Memory B cell (primary cell): ENCODE results near the gene NIPSNAP3A.
"Not testable (repeated sequence)": the region's sequence is repeated elsewhere in the genome, so short reads cannot be mapped to it uniquely, and the experiment has no call there.

Experiments used
- ATAC-seq: fragments of 150-1000 bp; cut with Tn5 transposase; 2 replicates; pipeline ENCODE4 v1.10.0; 2021; ENCODE audit warnings: low read depth, mild to moderate bottlenecking, moderate library complexity
- DNase-seq, 2 donors: peaks; one replicate each; pipeline ENCODE4 v3.0.0; 2022; ENCODE audit warnings: low spot score in 2 of 2
- H3K27ac Mint-ChIP-seq: one replicate; pipeline ENCODE4 v1.8.0; 2022; ENCODE audit warnings: mild to moderate bottlenecking, moderate library complexity, mixed read lengths
- H3K27me3 Mint-ChIP-seq: one replicate; pipeline ENCODE4 v1.8.0; 2022; ENCODE audit warnings: mixed read lengths
- H3K36me3 Mint-ChIP-seq: one replicate; pipeline ENCODE4 v1.8.0; 2022; ENCODE audit warnings: mild to moderate bottlenecking, mixed read lengths
- H3K4me1 Mint-ChIP-seq: one replicate; pipeline ENCODE4 v1.8.0; 2022; ENCODE audit warnings: mixed read lengths
- H3K4me3 Mint-ChIP-seq: one replicate; pipeline ENCODE4 v1.8.0; 2022; ENCODE audit warnings: mild to moderate bottlenecking, moderate library complexity, mixed read lengths
- H3K9me3 Mint-ChIP-seq: one replicate; pipeline ENCODE4 v1.8.0; 2022; ENCODE audit warnings: mixed read lengths

Gene NIPSNAP3A

DNA sequence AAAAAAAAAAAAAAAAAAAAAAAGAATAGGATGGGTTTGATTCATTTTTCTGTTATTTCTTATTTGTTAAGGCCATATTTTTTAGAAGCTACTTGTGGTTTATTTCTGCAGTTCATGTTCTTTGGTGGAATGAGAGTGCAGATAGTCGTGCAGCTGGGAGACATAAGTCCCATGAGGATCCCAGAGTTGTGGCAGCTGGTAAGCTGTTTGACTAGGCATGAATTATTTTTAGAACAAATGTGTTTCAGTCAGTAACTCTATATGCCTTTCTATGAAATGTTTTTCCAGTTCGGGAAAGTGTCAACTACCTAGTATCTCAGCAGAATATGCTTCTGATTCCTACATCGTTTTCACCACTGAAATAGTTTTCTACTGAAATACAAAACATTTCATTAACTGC lies 11.5 kb downstream of the NIPSNAP3A start:
- H3K27ac Mint-ChIP-seq: peak overlapping the region; percentile 65
- H3K9me3 Mint-ChIP-seq: no peaks in the 10 kb centered on the region
- peaks cover 2% of the 10 kb centered on the region for H3K36me3 Mint-ChIP-seq
- DNase-seq (no peak), ATAC-seq (no peak)
- H3K4me1 Mint-ChIP-seq: peaks cover 8% of the 10 kb centered on the region
- no peak overlapping the region for H3K4me3 Mint-ChIP-seq
- H3K27me3 Mint-ChIP-seq: no peaks in the 10 kb centered on the region

GRCh38 chr9:104765138-104765537 lies 17.7 kb downstream of the NIPSNAP3A start:
- H3K4me3 Mint-ChIP-seq: peak overlapping the region; percentile 98
- ATAC-seq (peak; percentile 49), DNase-seq (no peak)
- H3K36me3 Mint-ChIP-seq: peaks cover 1% of the 10 kb centered on the region
- H3K4me1 Mint-ChIP-seq: peaks cover 25% of the 10 kb centered on the region
- peak overlapping the region; percentile 97 for H3K27ac Mint-ChIP-seq
- no peaks in the 10 kb centered on the region for H3K27me3 Mint-ChIP-seq
- H3K9me3 Mint-ChIP-seq: no peaks in the 10 kb centered on the region

DNA sequence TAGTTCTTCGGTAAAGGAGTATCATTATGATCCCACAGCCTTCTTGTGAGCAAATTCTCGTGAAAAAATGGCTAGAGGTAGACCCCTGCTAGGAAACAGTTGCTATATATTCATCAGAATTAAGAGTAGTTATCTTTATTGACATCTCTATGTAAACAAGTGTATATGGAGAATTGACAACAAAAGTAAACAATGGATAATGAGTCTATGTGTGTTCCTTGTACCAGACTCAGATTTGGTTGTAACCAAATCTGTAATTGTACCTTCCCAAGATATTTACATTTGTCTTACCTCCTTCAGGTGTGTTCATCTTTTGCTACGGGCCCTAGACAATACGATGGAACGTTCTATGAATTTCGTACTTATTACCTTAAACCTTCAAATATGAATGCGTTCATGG lies 18.5 kb downstream of the NIPSNAP3A start:
- H3K27me3 Mint-ChIP-seq: no peaks in the 10 kb centered on the region
- peak overlapping the region; percentile 97 for H3K27ac Mint-ChIP-seq
- peaks cover 1% of the 10 kb centered on the region for H3K36me3 Mint-ChIP-seq
- H3K4me3 Mint-ChIP-seq: peak overlapping the region; percentile 8
- ATAC-seq: no peak
- H3K9me3 Mint-ChIP-seq: no peaks in the 10 kb centered on the region
- DNase-seq: no peak
- peaks cover 25% of the 10 kb centered on the region for H3K4me1 Mint-ChIP-seq

DNA sequence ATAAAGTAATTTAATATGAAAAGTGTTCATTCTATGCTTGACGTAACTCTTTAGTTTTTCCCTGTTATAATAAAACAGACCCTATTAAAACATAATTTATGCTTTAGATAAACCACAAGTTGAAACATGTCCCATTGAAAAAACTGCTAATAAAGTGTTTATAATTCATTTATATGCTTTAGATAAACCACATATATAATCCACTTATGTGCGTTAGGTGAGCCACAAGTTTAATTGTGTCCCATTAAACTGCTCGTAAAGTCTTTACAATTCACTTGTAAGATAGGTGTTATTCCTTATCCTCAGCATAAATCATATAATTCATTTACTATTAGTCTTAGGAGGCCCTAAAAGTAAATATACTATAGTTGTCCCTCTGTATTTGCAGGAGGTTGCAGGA lies 20.0 kb downstream of the NIPSNAP3A start:
- DNase-seq (no peak), ATAC-seq (no peak)
- Mint-ChIP-seq H3K36me3 (peaks cover 9% of the 10 kb centered on the region), H3K4me3 (no peak overlapping the region), H3K4me1 (peaks cover 25% of the 10 kb centered on the region), H3K9me3 (no peaks in the 10 kb centered on the region), H3K27ac (no peak overlapping the region), H3K27me3 (no peaks in the 10 kb centered on the region)

DNA sequence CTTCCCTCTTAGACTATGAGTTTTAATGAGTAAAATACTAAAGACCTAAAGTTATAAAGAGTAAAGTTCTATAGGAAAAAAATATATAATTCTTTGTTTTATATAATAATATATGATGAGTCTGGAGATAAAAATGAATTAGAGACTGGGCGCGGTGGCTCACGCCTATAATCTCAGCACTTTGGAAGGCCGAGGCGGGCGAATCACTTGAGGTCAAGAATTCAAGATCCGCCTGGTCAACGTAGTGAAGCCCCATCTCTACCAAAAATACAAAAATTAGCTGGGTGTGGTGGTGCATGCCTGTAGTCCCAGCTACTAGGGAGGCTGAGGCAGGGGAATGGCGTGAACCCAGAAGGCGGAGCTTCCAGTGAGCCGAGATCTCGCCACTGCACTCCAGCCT lies 21.5 kb downstream of the NIPSNAP3A start:
- H3K4me1 Mint-ChIP-seq: peaks cover 23% of the 10 kb centered on the region
- H3K4me3 Mint-ChIP-seq, H3K27me3 Mint-ChIP-seq, ATAC-seq, H3K9me3 Mint-ChIP-seq, H3K36me3 Mint-ChIP-seq, DNase-seq: not testable (repeated sequence)
- H3K27ac Mint-ChIP-seq: peak overlapping the region; percentile 85

GRCh38 chr9:104769655-104770054 lies 22.2 kb downstream of the NIPSNAP3A start:
- ATAC-seq: peak; percentile 47
- H3K4me3 Mint-ChIP-seq: peak overlapping the region; percentile 53
- no peaks in the 10 kb centered on the region for H3K9me3 Mint-ChIP-seq
- H3K27ac Mint-ChIP-seq: peak overlapping the region; percentile 85
- no peak for DNase-seq
- peaks cover 9% of the 10 kb centered on the region for H3K36me3 Mint-ChIP-seq
- no peaks in the 10 kb centered on the region for H3K27me3 Mint-ChIP-seq
- peaks cover 23% of the 10 kb centered on the region for H3K4me1 Mint-ChIP-seq

GRCh38 chr9:104772714-104773510 lies 25.4 kb downstream of the NIPSNAP3A start:
- DNase-seq (no peak), ATAC-seq (no peak)
- Mint-ChIP-seq H3K27ac (peak overlapping the region; percentile 75), H3K9me3 (no peaks in the 10 kb centered on the region), H3K4me1 (peaks cover 15% of the 10 kb centered on the region), H3K27me3 (no peaks in the 10 kb centered on the region), H3K4me3 (peak overlapping the region; percentile 51), H3K36me3 (peaks cover 10% of the 10 kb centered on the region)

GRCh38 chr9:104774132-104774531 lies 26.6 kb downstream of the NIPSNAP3A start:
- ATAC-seq: no peak
- Mint-ChIP-seq H3K4me1 (peaks cover 19% of the 10 kb centered on the region), H3K9me3 (no peaks in the 10 kb centered on the region), H3K27ac (no peak overlapping the region), H3K4me3 (peak overlapping the region; percentile 35), H3K36me3 (peaks cover 13% of the 10 kb centered on the region), H3K27me3 (no peaks in the 10 kb centered on the region)
- DNase-seq: no peak

DNA sequence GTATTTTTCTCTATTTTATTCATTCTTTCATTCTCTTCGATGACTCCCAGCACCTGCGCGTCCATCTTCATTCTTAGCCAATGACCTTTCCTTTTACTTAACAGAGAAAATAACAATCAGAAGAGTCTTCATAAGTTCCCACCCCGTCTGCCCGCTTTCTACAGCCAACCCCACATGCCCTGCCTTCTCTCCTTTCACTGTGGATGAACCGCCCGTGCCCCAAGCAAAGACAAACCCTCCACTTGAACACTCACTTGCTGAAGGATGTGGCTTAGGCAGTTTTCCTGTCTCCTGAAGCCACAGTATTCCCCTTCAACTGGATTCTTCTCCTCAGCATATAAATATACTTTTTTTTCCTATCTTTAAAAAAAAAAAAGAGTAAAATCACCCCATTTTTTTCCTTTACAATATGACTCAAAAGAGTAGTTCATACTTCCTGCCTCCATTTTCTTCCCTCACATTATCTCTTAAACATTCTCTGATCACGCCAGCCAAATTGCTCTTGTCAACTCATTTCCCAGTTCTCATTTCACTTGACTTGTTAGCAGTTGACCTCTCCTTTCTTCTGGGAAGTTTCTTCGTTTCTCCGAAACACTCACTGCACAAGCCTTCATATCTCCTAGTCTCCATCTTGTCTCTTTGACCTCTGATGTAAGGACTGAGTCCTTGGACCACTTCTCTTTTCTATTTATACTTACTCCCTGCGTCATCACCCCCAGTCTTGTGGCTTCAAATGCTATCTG lies 27.5 kb downstream of the NIPSNAP3A start:
- H3K4me1 Mint-ChIP-seq: peaks cover 14% of the 10 kb centered on the region
- no peaks in the 10 kb centered on the region for H3K9me3 Mint-ChIP-seq
- no peak overlapping the region for H3K27ac Mint-ChIP-seq
- H3K36me3 Mint-ChIP-seq: peaks cover 13% of the 10 kb centered on the region
- peak; percentile 29 to 65 for DNase-seq
- no peak overlapping the region for H3K4me3 Mint-ChIP-seq
- peak; percentile 95 for ATAC-seq
- no peaks in the 10 kb centered on the region for H3K27me3 Mint-ChIP-seq

DNA sequence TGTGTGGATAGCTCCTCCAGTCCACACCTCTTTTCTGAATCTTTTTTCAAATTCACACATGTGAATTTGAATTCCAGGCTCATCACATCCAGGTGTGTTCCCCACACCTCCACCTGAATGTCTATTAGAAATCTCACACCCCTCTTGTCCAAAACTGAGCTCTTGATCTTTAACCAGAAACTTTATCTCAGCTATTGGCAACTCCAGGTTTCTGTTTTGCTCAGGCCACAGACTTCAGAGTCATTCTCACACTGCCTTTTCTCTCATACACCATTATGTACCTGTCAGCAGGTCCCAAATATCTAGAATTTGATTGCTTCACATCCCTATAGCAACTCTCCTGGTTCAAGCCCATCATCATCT lies 28.1 kb downstream of the NIPSNAP3A start:
- H3K36me3 Mint-ChIP-seq: peaks cover 13% of the 10 kb centered on the region
- no peak for DNase-seq
- no peak overlapping the region for H3K27ac Mint-ChIP-seq
- ATAC-seq: peak; percentile 47
- peaks cover 17% of the 10 kb centered on the region for H3K4me1 Mint-ChIP-seq
- H3K27me3 Mint-ChIP-seq: no peaks in the 10 kb centered on the region
- no peak overlapping the region for H3K4me3 Mint-ChIP-seq
- no peaks in the 10 kb centered on the region for H3K9me3 Mint-ChIP-seq

DNA sequence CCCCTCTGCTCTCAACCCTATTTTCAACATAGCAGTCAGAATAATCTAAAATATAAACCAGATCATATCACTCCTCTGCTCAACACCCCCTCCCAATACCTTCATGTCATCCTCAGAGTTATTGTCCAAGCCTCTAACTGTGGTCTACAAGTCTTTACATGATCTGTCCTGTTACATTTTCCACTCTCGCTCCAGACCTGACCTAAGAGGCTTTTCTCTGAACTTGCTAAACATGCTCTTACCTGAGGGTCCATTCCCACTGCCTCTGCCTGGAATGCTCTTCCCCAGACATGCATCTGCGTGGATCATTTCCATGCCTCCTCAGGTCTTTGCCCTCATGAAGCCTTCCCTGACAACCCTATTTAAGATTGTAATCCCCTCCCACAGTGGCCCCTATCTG lies 28.5 kb downstream of the NIPSNAP3A start:
- peaks cover 13% of the 10 kb centered on the region for H3K36me3 Mint-ChIP-seq
- H3K4me3 Mint-ChIP-seq: no peak overlapping the region
- H3K27ac Mint-ChIP-seq: no peak overlapping the region
- H3K9me3 Mint-ChIP-seq: no peaks in the 10 kb centered on the region
- DNase-seq (no peak), ATAC-seq (no peak)
- no peaks in the 10 kb centered on the region for H3K27me3 Mint-ChIP-seq
- peaks cover 20% of the 10 kb centered on the region for H3K4me1 Mint-ChIP-seq

DNA sequence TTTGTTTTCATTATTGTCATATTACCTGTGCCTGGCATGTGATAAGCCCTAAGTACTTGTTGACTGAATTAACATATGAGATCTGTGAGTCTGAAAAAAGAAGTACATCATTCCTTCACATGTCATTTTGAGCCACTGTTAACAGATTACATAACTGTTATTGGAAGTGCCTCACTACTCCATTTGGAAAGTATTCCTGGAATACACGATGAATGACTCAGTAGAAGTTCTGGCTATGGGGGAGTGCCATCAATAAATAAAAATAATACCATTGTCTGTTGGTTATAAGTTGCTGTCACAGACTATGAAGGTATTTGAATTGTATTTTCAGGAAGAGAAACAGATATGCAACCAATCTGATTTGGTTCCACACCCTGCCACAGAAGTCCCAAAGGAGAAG lies 29.3 kb downstream of the NIPSNAP3A start:
- Mint-ChIP-seq H3K27me3 (no peaks in the 10 kb centered on the region), H3K36me3 (peaks cover 7% of the 10 kb centered on the region), H3K9me3 (no peaks in the 10 kb centered on the region), H3K4me1 (peaks cover 20% of the 10 kb centered on the region), H3K27ac (no peak overlapping the region), H3K4me3 (no peak overlapping the region)
- DNase-seq (no peak), ATAC-seq (no peak)

GRCh38 chr9:104778802-104779201 lies 31.3 kb downstream of the NIPSNAP3A start:
- H3K27ac Mint-ChIP-seq: peak overlapping the region; percentile 5
- peaks cover 20% of the 10 kb centered on the region for H3K4me1 Mint-ChIP-seq
- no peak for DNase-seq
- no peak for ATAC-seq
- H3K27me3 Mint-ChIP-seq: no peaks in the 10 kb centered on the region
- peaks cover 6% of the 10 kb centered on the region for H3K36me3 Mint-ChIP-seq
- H3K4me3 Mint-ChIP-seq: no peak overlapping the region
- no peaks in the 10 kb centered on the region for H3K9me3 Mint-ChIP-seq

- H3K9me3 Mint-ChIP-seq: no peaks in the 10 kb centered on the region
- H3K27ac Mint-ChIP-seq: no peak overlapping the region
- ATAC-seq: no peak
- no peak overlapping the region for H3K4me3 Mint-ChIP-seq
- H3K4me1 Mint-ChIP-seq: peaks cover 25% of the 10 kb centered on the region
- H3K27me3 Mint-ChIP-seq: no peaks in the 10 kb centered on the region
- DNase-seq: no peak
- peaks cover 6% of the 10 kb centered on the region for H3K36me3 Mint-ChIP-seq
Measured at GRCh38 chr9:104779334-104779733, 31.9 kb downstream of the NIPSNAP3A start.
